ENCODE results near the gene MAPK4.

- TF ChIP-seq, protein P1, sequence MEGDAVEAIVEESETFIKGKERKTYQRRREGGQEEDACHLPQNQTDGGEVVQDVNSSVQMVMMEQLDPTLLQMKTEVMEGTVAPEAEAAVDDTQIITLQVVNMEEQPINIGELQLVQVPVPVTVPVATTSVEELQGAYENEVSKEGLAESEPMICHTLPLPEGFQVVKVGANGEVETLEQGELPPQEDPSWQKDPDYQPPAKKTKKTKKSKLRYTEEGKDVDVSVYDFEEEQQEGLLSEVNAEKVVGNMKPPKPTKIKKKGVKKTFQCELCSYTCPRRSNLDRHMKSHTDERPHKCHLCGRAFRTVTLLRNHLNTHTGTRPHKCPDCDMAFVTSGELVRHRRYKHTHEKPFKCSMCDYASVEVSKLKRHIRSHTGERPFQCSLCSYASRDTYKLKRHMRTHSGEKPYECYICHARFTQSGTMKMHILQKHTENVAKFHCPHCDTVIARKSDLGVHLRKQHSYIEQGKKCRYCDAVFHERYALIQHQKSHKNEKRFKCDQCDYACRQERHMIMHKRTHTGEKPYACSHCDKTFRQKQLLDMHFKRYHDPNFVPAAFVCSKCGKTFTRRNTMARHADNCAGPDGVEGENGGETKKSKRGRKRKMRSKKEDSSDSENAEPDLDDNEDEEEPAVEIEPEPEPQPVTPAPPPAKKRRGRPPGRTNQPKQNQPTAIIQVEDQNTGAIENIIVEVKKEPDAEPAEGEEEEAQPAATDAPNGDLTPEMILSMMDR (conservative IDR thresholded peaks at IDR 0.05): no peak
- TF ChIP-seq ZFX (IDR thresholded peaks at IDR 0.05): no peak
Measured at GRCh38 chr18:50607378-50607926, 47.6 kb downstream of the MAPK4 start.

Data from C4-2B (cell line).